Measurements from ENCODE around the gene SEPTIN1. TPM values are rescaled to one million over a fixed set of nuclear protein-coding genes. Genes with fewer than 3 reads are reported as not detected.

The SEPTIN1 gene
- total and polyA plus RNA-seq, 2 of the 13 experiments (the other 11 are each of a cell fraction or from before 2014, with no cell fraction given), result 0.18 to 0.67 TPM

DNA sequence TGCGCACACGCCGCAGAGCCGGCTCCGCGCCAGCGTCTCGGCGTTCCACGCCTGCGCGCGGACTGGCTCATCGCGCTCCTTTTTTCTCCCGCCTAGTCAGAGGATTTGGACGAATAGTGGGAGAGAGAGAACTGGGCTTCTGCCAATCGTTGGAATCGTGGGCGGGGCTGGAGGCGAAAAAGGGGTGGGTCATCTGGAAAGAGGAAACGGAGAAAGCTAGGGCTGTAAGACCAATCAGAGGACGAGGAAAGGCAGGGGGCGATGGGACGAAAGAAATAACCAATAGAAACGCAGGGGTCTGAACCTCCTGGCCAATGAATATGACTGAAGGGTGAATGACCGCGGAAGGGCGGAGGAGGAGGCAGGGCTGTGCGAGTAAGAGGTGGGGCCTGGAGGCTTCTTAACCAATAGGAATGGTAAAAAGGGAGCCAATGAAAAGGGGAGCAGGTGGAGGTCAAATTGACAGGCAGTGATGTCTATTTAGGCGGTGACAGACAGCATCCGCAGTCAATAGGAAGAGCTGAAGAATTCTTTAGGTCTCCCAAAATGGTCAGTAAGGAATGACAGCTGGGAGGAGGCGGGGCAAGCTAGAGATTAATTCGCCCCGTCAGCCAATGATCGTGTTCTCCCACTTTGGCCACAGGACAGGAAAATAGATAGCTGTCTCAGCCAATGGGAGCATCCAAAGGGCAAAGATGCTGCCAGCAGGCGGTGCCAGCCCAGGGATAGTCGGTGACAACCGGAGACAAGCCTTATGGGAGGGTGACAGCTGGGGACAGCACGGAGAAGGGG, 11.7 kb downstream of the SEPTIN1 start, which contains the start of gene TBC1D10B (continued):
- TF ChIP-seq U2AF2 (IDR thresholded peaks at IDR 0.05; ENCODE audit: low read depth, low read length), result no peak
- TF ChIP-seq TAF1 (CRISPR knock-in tag; IDR thresholded peaks at IDR 0.05), result peak; percentile 51
- TF ChIP-seq, protein P1, sequence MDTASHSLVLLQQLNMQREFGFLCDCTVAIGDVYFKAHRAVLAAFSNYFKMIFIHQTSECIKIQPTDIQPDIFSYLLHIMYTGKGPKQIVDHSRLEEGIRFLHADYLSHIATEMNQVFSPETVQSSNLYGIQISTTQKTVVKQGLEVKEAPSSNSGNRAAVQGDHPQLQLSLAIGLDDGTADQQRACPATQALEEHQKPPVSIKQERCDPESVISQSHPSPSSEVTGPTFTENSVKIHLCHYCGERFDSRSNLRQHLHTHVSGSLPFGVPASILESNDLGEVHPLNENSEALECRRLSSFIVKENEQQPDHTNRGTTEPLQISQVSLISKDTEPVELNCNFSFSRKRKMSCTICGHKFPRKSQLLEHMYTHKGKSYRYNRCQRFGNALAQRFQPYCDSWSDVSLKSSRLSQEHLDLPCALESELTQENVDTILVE (CRISPR knock-in tag; IDR thresholded peaks at IDR 0.05), result peak; percentile 86; the same call in 1 of the 2 replicates
- TF ChIP-seq, protein P2, sequence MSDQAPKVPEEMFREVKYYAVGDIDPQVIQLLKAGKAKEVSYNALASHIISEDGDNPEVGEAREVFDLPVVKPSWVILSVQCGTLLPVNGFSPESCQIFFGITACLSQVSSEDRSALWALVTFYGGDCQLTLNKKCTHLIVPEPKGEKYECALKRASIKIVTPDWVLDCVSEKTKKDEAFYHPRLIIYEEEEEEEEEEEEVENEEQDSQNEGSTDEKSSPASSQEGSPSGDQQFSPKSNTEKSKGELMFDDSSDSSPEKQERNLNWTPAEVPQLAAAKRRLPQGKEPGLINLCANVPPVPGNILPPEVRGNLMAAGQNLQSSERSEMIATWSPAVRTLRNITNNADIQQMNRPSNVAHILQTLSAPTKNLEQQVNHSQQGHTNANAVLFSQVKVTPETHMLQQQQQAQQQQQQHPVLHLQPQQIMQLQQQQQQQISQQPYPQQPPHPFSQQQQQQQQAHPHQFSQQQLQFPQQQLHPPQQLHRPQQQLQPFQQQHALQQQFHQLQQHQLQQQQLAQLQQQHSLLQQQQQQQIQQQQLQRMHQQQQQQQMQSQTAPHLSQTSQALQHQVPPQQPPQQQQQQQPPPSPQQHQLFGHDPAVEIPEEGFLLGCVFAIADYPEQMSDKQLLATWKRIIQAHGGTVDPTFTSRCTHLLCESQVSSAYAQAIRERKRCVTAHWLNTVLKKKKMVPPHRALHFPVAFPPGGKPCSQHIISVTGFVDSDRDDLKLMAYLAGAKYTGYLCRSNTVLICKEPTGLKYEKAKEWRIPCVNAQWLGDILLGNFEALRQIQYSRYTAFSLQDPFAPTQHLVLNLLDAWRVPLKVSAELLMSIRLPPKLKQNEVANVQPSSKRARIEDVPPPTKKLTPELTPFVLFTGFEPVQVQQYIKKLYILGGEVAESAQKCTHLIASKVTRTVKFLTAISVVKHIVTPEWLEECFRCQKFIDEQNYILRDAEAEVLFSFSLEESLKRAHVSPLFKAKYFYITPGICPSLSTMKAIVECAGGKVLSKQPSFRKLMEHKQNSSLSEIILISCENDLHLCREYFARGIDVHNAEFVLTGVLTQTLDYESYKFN (CRISPR knock-in tag; conservative IDR thresholded peaks at IDR 0.05), result peak; percentile 8; the same call in 1 of the 2 replicates
- no peak for TF ChIP-seq HMG20A (CRISPR knock-in tag; IDR thresholded peaks at IDR 0.05; ENCODE audit: borderline replicate concordance)
- no peak for TF ChIP-seq ZFP36L2 (CRISPR knock-in tag; IDR thresholded peaks at IDR 0.05)
- no peak for TF ChIP-seq ZSCAN29 (CRISPR knock-in tag; conservative IDR thresholded peaks at IDR 0.05)
- TF ChIP-seq ZNF30 (CRISPR knock-in tag; IDR thresholded peaks at IDR 0.05), result no peak
- TF ChIP-seq TMF1 (CRISPR knock-in tag; IDR thresholded peaks at IDR 0.05; ENCODE audit: low read depth), result no peak
- TF ChIP-seq SRSF4 (IDR thresholded peaks at IDR 0.05; ENCODE audit: low read depth, low read length, poor library complexity, severe bottlenecking), result no peak
- peak; percentile 65; the same call in 1 of the 2 replicates for TF ChIP-seq NCOR1 (IDR thresholded peaks at IDR 0.05; ENCODE audit: borderline replicate concordance, low read length)
- TF ChIP-seq, protein P3, sequence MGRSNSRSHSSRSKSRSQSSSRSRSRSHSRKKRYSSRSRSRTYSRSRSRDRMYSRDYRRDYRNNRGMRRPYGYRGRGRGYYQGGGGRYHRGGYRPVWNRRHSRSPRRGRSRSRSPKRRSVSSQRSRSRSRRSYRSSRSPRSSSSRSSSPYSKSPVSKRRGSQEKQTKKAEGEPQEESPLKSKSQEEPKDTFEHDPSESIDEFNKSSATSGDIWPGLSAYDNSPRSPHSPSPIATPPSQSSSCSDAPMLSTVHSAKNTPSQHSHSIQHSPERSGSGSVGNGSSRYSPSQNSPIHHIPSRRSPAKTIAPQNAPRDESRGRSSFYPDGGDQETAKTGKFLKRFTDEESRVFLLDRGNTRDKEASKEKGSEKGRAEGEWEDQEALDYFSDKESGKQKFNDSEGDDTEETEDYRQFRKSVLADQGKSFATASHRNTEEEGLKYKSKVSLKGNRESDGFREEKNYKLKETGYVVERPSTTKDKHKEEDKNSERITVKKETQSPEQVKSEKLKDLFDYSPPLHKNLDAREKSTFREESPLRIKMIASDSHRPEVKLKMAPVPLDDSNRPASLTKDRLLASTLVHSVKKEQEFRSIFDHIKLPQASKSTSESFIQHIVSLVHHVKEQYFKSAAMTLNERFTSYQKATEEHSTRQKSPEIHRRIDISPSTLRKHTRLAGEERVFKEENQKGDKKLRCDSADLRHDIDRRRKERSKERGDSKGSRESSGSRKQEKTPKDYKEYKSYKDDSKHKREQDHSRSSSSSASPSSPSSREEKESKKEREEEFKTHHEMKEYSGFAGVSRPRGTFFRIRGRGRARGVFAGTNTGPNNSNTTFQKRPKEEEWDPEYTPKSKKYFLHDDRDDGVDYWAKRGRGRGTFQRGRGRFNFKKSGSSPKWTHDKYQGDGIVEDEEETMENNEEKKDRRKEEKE (IDR thresholded peaks at IDR 0.05), result no peak
- TF ChIP-seq ZNF841 (CRISPR knock-in tag; IDR thresholded peaks at IDR 0.05; ENCODE audit: borderline replicate concordance), result no peak
- TF ChIP-seq, protein P4, sequence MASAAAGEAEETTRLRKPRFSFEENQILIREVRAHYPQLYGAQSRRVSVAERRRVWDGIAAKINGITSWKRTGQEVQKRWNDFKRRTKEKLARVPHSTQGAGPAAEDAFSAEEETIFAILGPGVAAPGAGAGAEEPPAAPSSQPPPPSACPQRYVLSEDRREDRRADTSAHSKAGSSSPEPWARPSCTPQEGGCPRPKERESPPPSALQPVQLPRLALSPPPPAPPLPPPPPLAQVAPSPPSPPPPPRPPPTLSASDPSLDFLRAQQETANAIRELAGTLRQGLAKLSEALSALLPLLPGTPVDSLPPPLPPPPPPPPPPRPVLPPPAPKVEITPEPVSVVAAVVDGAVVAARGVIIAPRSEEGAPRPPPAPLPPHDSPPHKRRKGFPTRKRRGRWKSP (CRISPR knock-in tag; IDR thresholded peaks at IDR 0.05), result no peak
- TF ChIP-seq ZNF629 (CRISPR knock-in tag; conservative IDR thresholded peaks at IDR 0.05), result no peak
- no peak for TF ChIP-seq ZNF678 (CRISPR knock-in tag; IDR thresholded peaks at IDR 0.05)
- TF ChIP-seq, protein P5, sequence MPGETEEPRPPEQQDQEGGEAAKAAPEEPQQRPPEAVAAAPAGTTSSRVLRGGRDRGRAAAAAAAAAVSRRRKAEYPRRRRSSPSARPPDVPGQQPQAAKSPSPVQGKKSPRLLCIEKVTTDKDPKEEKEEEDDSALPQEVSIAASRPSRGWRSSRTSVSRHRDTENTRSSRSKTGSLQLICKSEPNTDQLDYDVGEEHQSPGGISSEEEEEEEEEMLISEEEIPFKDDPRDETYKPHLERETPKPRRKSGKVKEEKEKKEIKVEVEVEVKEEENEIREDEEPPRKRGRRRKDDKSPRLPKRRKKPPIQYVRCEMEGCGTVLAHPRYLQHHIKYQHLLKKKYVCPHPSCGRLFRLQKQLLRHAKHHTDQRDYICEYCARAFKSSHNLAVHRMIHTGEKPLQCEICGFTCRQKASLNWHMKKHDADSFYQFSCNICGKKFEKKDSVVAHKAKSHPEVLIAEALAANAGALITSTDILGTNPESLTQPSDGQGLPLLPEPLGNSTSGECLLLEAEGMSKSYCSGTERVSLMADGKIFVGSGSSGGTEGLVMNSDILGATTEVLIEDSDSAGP (CRISPR knock-in tag; IDR thresholded peaks at IDR 0.05; ENCODE audit: borderline replicate concordance), result peak; percentile 27; the same call in 1 of the 2 replicates
- no peak for TF ChIP-seq HDAC6 (IDR thresholded peaks at IDR 0.05; ENCODE audit: low read depth, low read length)
- TF ChIP-seq SP140L (CRISPR knock-in tag; IDR thresholded peaks at IDR 0.05; ENCODE audit: borderline replicate concordance), result 0 out of 2 replicates have a peak, but pooled peaks have one; percentile 15
